H1 (cell line): Measurements from ENCODE around the gene RELCH. TPM values are rescaled to one million over a fixed set of nuclear protein-coding genes. Genes with fewer than 3 reads are reported as not detected.

Experiments
- CTCF ChIA-PET: fragments of 300-600 bp; sonication (Branson Sonifier 250); formaldehyde crosslinking; loops from one replicate; lab custom pipeline; 2021; ENCODE audit not compliant: partially characterized antibody; lab: Charles Lee
- POLR2A ChIA-PET: fragments of 300-600 bp; sonication (Branson Sonifier 250); formaldehyde crosslinking; loops from one replicate; lab custom pipeline; 2021; ENCODE audit warnings: inconsistent platforms; ENCODE audit not compliant: partially characterized antibody; lab: Charles Lee
- DNase-seq, 2 experiments: peaks; one replicate each; pipeline versions ENCODE4 v3.0.0 to v3.0.0-alpha.2; 2010 to 2022; ENCODE audit warnings: low spot score in 2 of 2, low read depth in 1 of 2, mixed read lengths in 1 of 2
- FAIRE-seq: peaks from 2 replicates; lab custom pipeline; 2011; peaks lifted over from hg19 to GRCh38; lab: Jason Lieb, UNC
- H2AFZ ChIP-seq: 2 replicates; pipeline ENCODE4 v1.8.1; 2012; ENCODE audit warnings: low read length, inconsistent platforms
- H2AK5ac ChIP-seq: 2 replicates; pipeline ENCODE4 v1.6.1; 2013; ENCODE audit warnings: low read depth, low read length
- H2BK120ac ChIP-seq: replicated peaks from 2 replicates; pipeline ENCODE3; 2013; ENCODE audit warnings: low read depth, low read length, inconsistent platforms
- H2BK12ac ChIP-seq: 2 replicates; pipeline ENCODE4 v1.6.1; 2013; ENCODE audit warnings: low read depth, low read length
- H2BK15ac ChIP-seq: 2 replicates; pipeline ENCODE4 v1.6.1; 2013; ENCODE audit warnings: low read length
- H2BK20ac ChIP-seq: 2 replicates; pipeline ENCODE4 v1.6.1; 2013; ENCODE audit warnings: low read length
- H2BK5ac ChIP-seq: 2 replicates; pipeline ENCODE4 v1.6.1; 2013; ENCODE audit warnings: low read depth, low read length
- H3K14ac ChIP-seq: 2 replicates; pipeline ENCODE4 v1.6.1; 2013; ENCODE audit warnings: inconsistent platforms; ENCODE audit not compliant: insufficient read length
- H3K18ac ChIP-seq: 2 replicates; pipeline ENCODE4 v1.6.1; 2013; ENCODE audit warnings: low read length; ENCODE audit errors: extremely low read depth
- H3K23ac ChIP-seq: 2 replicates; pipeline ENCODE4 v1.6.1; 2013; ENCODE audit warnings: inconsistent platforms; ENCODE audit not compliant: insufficient read length
- H3K23me2 ChIP-seq: 2 replicates; pipeline ENCODE4 v1.6.1; 2013; ENCODE audit warnings: low read depth, low read length
- H3K27ac ChIP-seq: 2 replicates; pipeline ENCODE4 v1.6.1; 2011; ENCODE audit warnings: low read depth, low read length, inconsistent platforms
- H3K27me3 ChIP-seq, 4 experiments: replicated peaks in 1 of 4; 1 replicate in 1 of 4; 2 replicates in 3 of 4; pipeline versions ENCODE4 v1.6.1 to v1.8.1; 2011 to 2013; ENCODE audit warnings: low read length in 3 of 4, mild to moderate bottlenecking in 3 of 4, inconsistent platforms in 2 of 4, mixed read lengths in 2 of 4, moderate library complexity in 1 of 4; ENCODE audit not compliant: control insufficient read depth in 3 of 4, insufficient read depth in 3 of 4; ENCODE audit errors: extremely low read depth in 1 of 4
- H3K36me3 ChIP-seq, 4 experiments: 2 replicates each; pipeline versions ENCODE4 v1.6.1 to v1.8.1; 2011 to 2013; ENCODE audit warnings: mild to moderate bottlenecking in 4 of 4, low read length in 3 of 4, moderate library complexity in 2 of 4, control low read depth in 1 of 4, inconsistent platforms in 1 of 4; ENCODE audit not compliant: insufficient read depth in 4 of 4, control insufficient read depth in 2 of 4
- H3K4ac ChIP-seq: replicated peaks from 2 replicates; pipeline ENCODE3; 2013; ENCODE audit warnings: low read length, low read depth, mixed read lengths, inconsistent platforms; ENCODE audit not compliant: insufficient read length
- H3K4me1 ChIP-seq, 4 experiments: replicated peaks in 1 of 4; 1 replicate in 1 of 4; 2 replicates in 3 of 4; pipeline versions ENCODE4 v1.6.1 to v1.8.1; 2011 to 2013; ENCODE audit warnings: low read length in 3 of 4, inconsistent platforms in 2 of 4, mixed read lengths in 1 of 4; ENCODE audit not compliant: insufficient read depth in 4 of 4, control insufficient read depth in 3 of 4
- H3K4me2 ChIP-seq, 2 experiments: 2 replicates each; pipeline versions ENCODE4 v1.6.1 to v1.8.1; 2011 to 2013; ENCODE audit warnings: low read depth in 2 of 2, low read length in 2 of 2, control low read depth in 1 of 2, inconsistent platforms in 1 of 2, mild to moderate bottlenecking in 1 of 2; ENCODE audit not compliant: insufficient read depth in 1 of 2
- H3K4me3 ChIP-seq, 4 experiments: fragments of 200-600, 300-600 bp in 1 of 4; sonication (generic), shearing (Covaris generic), sonication (Bioruptor Twin) in 1 of 4; 2 replicates each; pipeline versions ENCODE4 v1.5.1 to v1.8.1; 2011 to 2016; ENCODE audit warnings: low read length in 4 of 4, low read depth in 3 of 4, control low read depth in 2 of 4, inconsistent platforms in 2 of 4, mild to moderate bottlenecking in 2 of 4, mixed read lengths in 1 of 4, moderate library complexity in 1 of 4; ENCODE audit not compliant: insufficient read depth in 2 of 4; ENCODE audit errors: extremely low read depth in 1 of 4
- H3K56ac ChIP-seq: replicated peaks from 2 replicates; pipeline ENCODE3; 2013; ENCODE audit warnings: low read depth, mild to moderate bottlenecking, mixed read lengths, low read length, inconsistent platforms; ENCODE audit not compliant: insufficient read length
- H3K79me1 ChIP-seq: 2 replicates; pipeline ENCODE4 v1.6.1; 2013; ENCODE audit warnings: low read depth, low read length, control low read depth
- H3K79me2 ChIP-seq, 2 experiments: 2 replicates each; pipeline versions ENCODE4 v1.6.1 to v1.8.1; 2012 to 2013; ENCODE audit warnings: low read length in 2 of 2, mild to moderate bottlenecking in 2 of 2, inconsistent platforms in 1 of 2; ENCODE audit not compliant: insufficient read depth in 2 of 2, control insufficient read depth in 1 of 2
- H3K9ac ChIP-seq, 4 experiments: replicated peaks in 1 of 4; 1 replicate in 1 of 4; 2 replicates in 3 of 4; pipeline versions ENCODE4 v1.6.1 to v1.8.1; 2011 to 2013; ENCODE audit warnings: low read depth in 3 of 4, low read length in 3 of 4, control low read depth in 2 of 4, mild to moderate bottlenecking in 2 of 4, moderate library complexity in 2 of 4, inconsistent platforms in 1 of 4; ENCODE audit errors: extremely low read depth in 1 of 4
- H3K9me3 ChIP-seq, 2 experiments: 2 replicates each; pipeline versions ENCODE4 v1.6.1 to v1.8.1; 2012 to 2013; ENCODE audit warnings: mild to moderate bottlenecking in 2 of 2, moderate library complexity in 2 of 2, control low read depth in 1 of 2, inconsistent platforms in 1 of 2, low read depth in 1 of 2, low read length in 1 of 2, mixed read lengths in 1 of 2; ENCODE audit not compliant: insufficient read depth in 2 of 2
- H4K20me1 ChIP-seq, 2 experiments: replicated peaks in 1 of 2; 2 replicates each; pipeline versions ENCODE3 to v1.8.1; 2011 to 2013; ENCODE audit warnings: inconsistent platforms in 2 of 2, low read length in 2 of 2, mild to moderate bottlenecking in 1 of 2; ENCODE audit not compliant: insufficient read depth in 2 of 2, control insufficient read depth in 1 of 2
- H4K5ac ChIP-seq: 2 replicates; pipeline ENCODE4 v1.6.1; 2013; ENCODE audit warnings: low read length, low read depth, mixed read lengths, inconsistent platforms; ENCODE audit not compliant: insufficient read length
- H4K8ac ChIP-seq: 2 replicates; pipeline ENCODE4 v1.8.0; 2013; ENCODE audit warnings: mild to moderate bottlenecking, moderate library complexity, low read length, inconsistent platforms; ENCODE audit not compliant: insufficient read depth; ENCODE audit errors: extremely low read depth
- H4K91ac ChIP-seq: replicated peaks from 2 replicates; pipeline ENCODE3; 2013; ENCODE audit warnings: low read length, mixed read lengths, inconsistent platforms; ENCODE audit not compliant: insufficient read length
- WGBS, 2 experiments: shearing (Covaris generic) in 1 of 2; methylation state at CpG; one replicate each; pipeline versions ENCODE4 v1.1.6 to v1.1.7; 2013 to 2015; ENCODE audit warnings: low lambda C conversion rate in 2 of 2, mixed read lengths in 2 of 2, inconsistent platforms in 1 of 2, low coverage in 1 of 2, missing lambda C conversion rate in 1 of 2; ENCODE audit not compliant: insufficient replicate concordance in 2 of 2, insufficient coverage in 1 of 2, insufficient read length in 1 of 2; ENCODE audit errors: extremely low coverage in 1 of 2, missing lambda C conversion rate in 1 of 2; 5-methylcytosine and 5-hydroxymethylcytosine counted together
- polyA plus RNA-seq, 7 experiments: library from polyadenylated mRNA; depleted of rRNA in 3 of 7; stranded (reverse) in 5 of 7; unstranded in 2 of 7; fragments of >200 nt in 5 of 7; fragments of 200-250 nt in 2 of 7; gene quantifications; 1 replicate in 5 of 7; 2 replicates in 1 of 7; 4 replicates in 1 of 7; pipeline versions ENCODE4 v1.2.1 to v1.2.3, GENCODE V29; 2011 to 2013; ENCODE audit warnings: missing spikeins in 2 of 7, mixed read lengths in 2 of 7
- total RNA-seq: library from RNA; stranded (reverse); fragmentation: NEBNext Ultra II Directional; extraction: Animal tissue kit (Norgen Biotek cat#: 25700); gene quantifications from 2 replicates; pipeline ENCODE4 v1.2.1, GENCODE V29; 2021

RELCH gene
- total and polyA plus RNA-seq, 2 of the 8 experiments (the other 6 are each of a cell fraction or from before 2014, with no cell fraction given): 7.3 to 26.9 TPM

- H3K14ac ChIP-seq: no peak overlapping the region
- H3K27ac ChIP-seq: no peak overlapping the region
- H3K36me3 ChIP-seq: no peaks in the 10 kb centered on the region
- H2AK5ac ChIP-seq: no peak overlapping the region
- FAIRE-seq: no peak
- H2AFZ ChIP-seq: no peak overlapping the region
- ChIA-PET POLR2A (no interaction called here), CTCF (interaction anchor here (2.8 kb wide), 1 partner anchor 8 kb away, joined by 12 read pairs; no protein-coding TSS in a partner anchor)
- no peak overlapping the region for H3K4me2 ChIP-seq
- no peak overlapping the region for H2BK5ac ChIP-seq
- H4K20me1 ChIP-seq: peaks cover 0 to 2% of the 10 kb centered on the region in 2 experiments
- H3K79me2 ChIP-seq: peaks cover 0 to 2% of the 10 kb centered on the region in 2 experiments; a peak in 1 of 4 replicates
- no peak overlapping the region for H3K4me3 ChIP-seq
- H3K79me1 ChIP-seq: no peaks in the 10 kb centered on the region
- no peaks in the 10 kb centered on the region for H3K9me3 ChIP-seq
- no peak overlapping the region for H4K5ac ChIP-seq
- no peak overlapping the region for H3K9ac ChIP-seq
- no peak overlapping the region for H3K56ac ChIP-seq
- no peak for DNase-seq
- no peak overlapping the region for H4K91ac ChIP-seq
- H2BK120ac ChIP-seq: no peak overlapping the region
- no peaks in the 10 kb centered on the region for H3K4me1 ChIP-seq
- no peak overlapping the region for H2BK20ac ChIP-seq
- no peak overlapping the region for H2BK12ac ChIP-seq
- no peak overlapping the region for H4K8ac ChIP-seq
- no peaks in the 10 kb centered on the region for H3K23me2 ChIP-seq
- 88% methylated on average over 3 of the region's 3 CpGs; no CpG with 5 or more reads in 1 of the 2 experiments for WGBS, 2 experiments
- no peak overlapping the region for H3K18ac ChIP-seq
- H2BK15ac ChIP-seq: no peak overlapping the region
- no peak overlapping the region for H3K23ac ChIP-seq
- no peak overlapping the region for H3K4ac ChIP-seq
- peaks cover 0 to 1% (median 0%) of the 10 kb centered on the region in 4 experiments; a peak in 1 of 7 replicates for H3K27me3 ChIP-seq
Measured at GRCh38 chr18:62175521-62175920, 11.5 kb upstream of the RELCH start.
